Erythroblast (primary cell): ENCODE measurements around the gene FAM174A.

Experiments
- GATA1 ChIP-seq: IDR thresholded peaks from 2 replicates; pipeline ENCODE4 v1.6.1; 2011; ENCODE audit warnings: low read depth, mild to moderate bottlenecking, control low read depth, low read length, moderate library complexity
- POLR2A ChIP-seq: IDR thresholded peaks from 2 replicates; pipeline ENCODE4 v1.6.1; 2011; ENCODE audit warnings: mild to moderate bottlenecking, low read length

DNA sequence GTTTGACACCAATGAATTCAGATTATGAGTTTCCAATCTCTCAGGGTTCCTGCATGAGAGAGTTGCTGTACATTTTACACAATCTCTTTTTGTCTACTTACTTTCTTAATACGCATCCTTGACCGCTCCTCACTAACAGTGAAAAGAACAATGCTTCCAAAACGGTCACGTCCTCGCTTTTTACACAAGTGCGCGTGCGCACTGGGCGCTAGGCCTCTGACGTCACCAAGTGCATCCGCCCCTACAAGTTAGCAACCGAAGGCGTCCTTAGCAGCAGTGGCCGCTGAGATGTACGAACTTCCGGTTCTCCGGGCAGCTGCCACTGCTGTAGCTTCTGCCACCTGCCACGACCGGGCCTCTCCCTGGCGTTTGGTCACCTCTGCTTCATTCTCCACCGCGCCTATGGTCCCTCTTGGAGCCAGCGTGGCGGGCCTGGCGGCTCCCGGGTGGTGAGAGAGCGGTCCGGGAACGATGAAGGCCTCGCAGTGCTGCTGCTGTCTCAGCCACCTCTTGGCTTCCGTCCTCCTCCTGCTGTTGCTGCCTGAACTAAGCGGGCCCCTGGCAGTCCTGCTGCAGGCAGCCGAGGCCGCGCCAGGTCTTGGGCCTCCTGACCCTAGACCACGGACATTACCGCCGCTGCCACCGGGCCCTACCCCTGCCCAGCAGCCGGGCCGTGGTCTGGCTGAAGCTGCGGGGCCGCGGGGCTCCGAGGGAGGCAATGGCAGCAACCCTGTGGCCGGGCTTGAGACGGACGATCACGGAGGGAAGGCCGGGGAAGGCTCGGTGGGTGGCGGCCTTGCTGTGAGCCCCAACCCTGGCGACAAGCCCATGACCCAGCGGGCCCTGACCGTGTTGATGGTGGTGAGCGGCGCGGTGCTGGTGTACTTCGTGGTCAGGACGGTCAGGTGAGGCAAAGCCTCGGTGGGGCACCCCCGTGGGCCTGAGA is at the start of gene FAM174A:
- TF ChIP-seq POLR2A (peak; percentile 85), GATA1 (no peak)
